Measurements from ENCODE around the gene CNTNAP2.

Gene CNTNAP2

GRCh38 chr7:148337246-148337965 is 2220.8 kb downstream of the CNTNAP2 start:
- no peak for DNase-seq

GRCh38 chr7:148337995-148338747 is 2221.6 kb downstream of the CNTNAP2 start:
- DNase-seq: no peak

- DNase-seq: no peak
These were observed 2224.1 kb downstream of the CNTNAP2 start for GRCh38 chr7:148340438-148341280.

GRCh38 chr7:148344406-148344805 is 2227.8 kb downstream of the CNTNAP2 start:
- no peak for DNase-seq

GRCh38 chr7:148347981-148348380 is 2231.4 kb downstream of the CNTNAP2 start:
- no peak for DNase-seq

- DNase-seq: no peak
These were observed 2231.9 kb downstream of the CNTNAP2 start for GRCh38 chr7:148348466-148348865.

- no peak for DNase-seq
These were observed 2239.7 kb downstream of the CNTNAP2 start for GRCh38 chr7:148356303-148356702.

- DNase-seq: no peak
These were observed 2245.9 kb downstream of the CNTNAP2 start for GRCh38 chr7:148362541-148362940.

- no peak for DNase-seq
These were observed 2251.3 kb downstream of the CNTNAP2 start for GRCh38 chr7:148367731-148368475.

- DNase-seq: no peak
These were observed 2252.0 kb downstream of the CNTNAP2 start for GRCh38 chr7:148368562-148368961.

- no peak for DNase-seq
These were observed 2254.8 kb downstream of the CNTNAP2 start for GRCh38 chr7:148371280-148371937.

GRCh38 chr7:148374396-148375259 is 2258.0 kb downstream of the CNTNAP2 start:
- no peak for DNase-seq

- no peak for DNase-seq
These were observed 2263.1 kb downstream of the CNTNAP2 start for GRCh38 chr7:148379677-148380076.

- no peak for DNase-seq
These were observed 2264.2 kb downstream of the CNTNAP2 start for GRCh38 chr7:148380596-148381419.

GRCh38 chr7:148382596-148382995 is 2266.0 kb downstream of the CNTNAP2 start:
- DNase-seq: no peak

GRCh38 chr7:148383651-148384050 is 2267.1 kb downstream of the CNTNAP2 start:
- DNase-seq: no peak

GRCh38 chr7:148385009-148385682 is 2268.5 kb downstream of the CNTNAP2 start:
- DNase-seq: no peak

GRCh38 chr7:148390381-148390780 is 2273.8 kb downstream of the CNTNAP2 start:
- DNase-seq: no peak

GRCh38 chr7:148391591-148391990 is 2275.0 kb downstream of the CNTNAP2 start:
- DNase-seq: no peak

GRCh38 chr7:148394582-148394981 is 2278.0 kb downstream of the CNTNAP2 start:
- DNase-seq: no peak
